Activated naive CD4-positive, alpha-beta T cell treated with anti-CD3 and anti-CD28 coated beads for 36 hours (primary cell): Measurements from ENCODE around the gene MRPL54. TPM values are rescaled to one million over a fixed set of nuclear protein-coding genes. Genes with fewer than 3 reads are reported as not detected.

ENCODE experiments used
- CTCF ChIA-PET: fragments of 350-600 bp; sonication (Branson Sonifier 250); formaldehyde crosslinking; loops from one replicate; lab custom pipeline; 2021; ENCODE audit warnings: antibody characterized with exemption; lab: Charles Lee
- DNase-seq: peaks from one replicate; pipeline ENCODE4 v3.0.0-alpha.2; 2020
- H3K27ac Mint-ChIP-seq: one replicate; pipeline ENCODE4 v1.8.0; 2021; ENCODE audit warnings: mild to moderate bottlenecking, mixed read lengths
- H3K27me3 Mint-ChIP-seq: one replicate; pipeline ENCODE4 v1.8.0; 2021; ENCODE audit warnings: low read depth, mixed read lengths
- H3K36me3 Mint-ChIP-seq: one replicate; pipeline ENCODE4 v1.8.0; 2021; ENCODE audit warnings: low read depth, mixed read lengths
- H3K4me1 Mint-ChIP-seq: one replicate; pipeline ENCODE4 v1.8.0; 2021; ENCODE audit warnings: low read depth, mixed read lengths
- H3K4me3 Mint-ChIP-seq: one replicate; pipeline ENCODE4 v1.8.0; 2021; ENCODE audit warnings: mild to moderate bottlenecking, moderate library complexity, mixed read lengths
- H3K9me3 Mint-ChIP-seq: one replicate; pipeline ENCODE4 v1.8.0; 2021; ENCODE audit warnings: mixed read lengths
- intact Hi-C: fragments of 100-400 bp; cut with micrococcal nuclease; formaldehyde crosslinking; loops from one replicate; pipeline ENCODE4 v1.15.1; 2023
- total RNA-seq, 2 experiments: library from RNA; stranded (reverse); gene quantifications; one replicate each; pipeline ENCODE4 v1.2.3, GENCODE V29; 2021

Gene MRPL54
- total RNA-seq, 2 experiments from 2014 or later = 71.4 to 77.0 TPM

- intact Hi-C loops = no loop called here
- no peaks in the 10 kb centered on the region for H3K9me3 Mint-ChIP-seq
- no peak overlapping the region for H3K27ac Mint-ChIP-seq
- H3K4me1 Mint-ChIP-seq = peaks cover 7% of the 10 kb centered on the region
- peaks cover 6% of the 10 kb centered on the region for H3K27me3 Mint-ChIP-seq
- DNase-seq = no peak
- H3K4me3 Mint-ChIP-seq = no peak overlapping the region
- H3K36me3 Mint-ChIP-seq = no peaks in the 10 kb centered on the region
- CTCF ChIA-PET = interaction anchor here (0.7 kb wide), 1 partner anchor 284 kb away, joined by 3 read pairs; no protein-coding TSS in a partner anchor
Measured at GRCh38 chr19:3725640-3726310, 36.7 kb upstream of the MRPL54 start.

DNA sequence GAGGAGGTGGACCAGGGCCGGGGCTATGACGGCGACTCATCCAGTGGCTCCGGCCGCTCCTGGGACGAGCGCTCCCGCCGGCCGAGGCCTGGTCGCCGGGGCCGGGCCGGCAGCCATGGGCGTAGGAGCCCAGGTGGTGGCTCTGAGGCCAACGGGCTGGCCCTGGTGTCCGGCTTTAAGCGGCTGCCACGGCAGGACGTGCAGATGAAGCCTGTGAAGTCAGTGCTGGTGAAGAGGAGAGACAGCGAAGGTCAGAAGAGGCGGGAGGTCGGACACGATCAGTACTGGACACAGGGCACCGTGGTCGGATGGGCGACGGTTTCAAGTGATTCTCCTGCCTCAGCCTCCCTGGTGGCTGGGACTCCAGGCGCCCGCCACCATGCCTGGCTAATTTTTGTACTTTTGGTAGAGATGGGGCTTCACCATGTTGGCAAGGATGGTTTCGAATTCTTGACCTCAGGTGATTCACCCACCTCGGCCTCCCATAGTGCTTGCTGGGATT is 32.0 kb upstream of the MRPL54 start:
- no peak for DNase-seq
- Mint-ChIP-seq H3K36me3 (no peaks in the 10 kb centered on the region), H3K27me3 (no peaks in the 10 kb centered on the region), H3K9me3 (no peaks in the 10 kb centered on the region), H3K4me1 (no peaks in the 10 kb centered on the region), H3K4me3 (no peak overlapping the region), H3K27ac (no peak overlapping the region)
- intact Hi-C loops = no loop called here
- CTCF ChIA-PET = no interaction called here

GRCh38 chr19:3732108-3732507 is 30.4 kb upstream of the MRPL54 start:
- H3K4me1 Mint-ChIP-seq = no peaks in the 10 kb centered on the region
- CTCF ChIA-PET = interaction anchor here (0.7 kb wide), 1 partner anchor 11 kb away, joined by 4 read pairs; no protein-coding TSS in a partner anchor
- intact Hi-C loops = no loop called here
- no peak for DNase-seq
- H3K9me3 Mint-ChIP-seq = no peaks in the 10 kb centered on the region
- no peak overlapping the region for H3K4me3 Mint-ChIP-seq
- no peak overlapping the region for H3K27ac Mint-ChIP-seq
- no peaks in the 10 kb centered on the region for H3K27me3 Mint-ChIP-seq
- no peaks in the 10 kb centered on the region for H3K36me3 Mint-ChIP-seq

- H3K9me3 Mint-ChIP-seq = no peaks in the 10 kb centered on the region
- H3K4me3 Mint-ChIP-seq = no peak overlapping the region
- H3K4me1 Mint-ChIP-seq = peaks cover 3% of the 10 kb centered on the region
- DNase-seq = no peak
- CTCF ChIA-PET = no interaction called here
- no peaks in the 10 kb centered on the region for H3K27me3 Mint-ChIP-seq
- no peak overlapping the region for H3K27ac Mint-ChIP-seq
- intact Hi-C loops = no loop called here
- no peaks in the 10 kb centered on the region for H3K36me3 Mint-ChIP-seq
Measured at GRCh38 chr19:3733549-3734309, 28.8 kb upstream of the MRPL54 start.

GRCh38 chr19:3734310-3734600 is 28.2 kb upstream of the MRPL54 start:
- DNase-seq = no peak
- Mint-ChIP-seq H3K4me3 (no peak overlapping the region), H3K36me3 (no peaks in the 10 kb centered on the region), H3K27me3 (no peaks in the 10 kb centered on the region), H3K27ac (no peak overlapping the region), H3K9me3 (no peaks in the 10 kb centered on the region), H3K4me1 (peaks cover 8% of the 10 kb centered on the region)
- CTCF ChIA-PET = no interaction called here
- intact Hi-C loops = no loop called here

- CTCF ChIA-PET = no interaction called here
- intact Hi-C loops = no loop called here
Measured at GRCh38 chr19:3736106-3736724, 26.3 kb upstream of the MRPL54 start.

GRCh38 chr19:3737487-3738205 is 24.8 kb upstream of the MRPL54 start:
- CTCF ChIA-PET = interaction anchor here (0.6 to 0.7 kb wide), 2 partner anchors 26 to 59 kb away, joined by 3 to 4 read pairs; no protein-coding TSS in a partner anchor
- Mint-ChIP-seq H3K27me3 (no peaks in the 10 kb centered on the region), H3K9me3 (no peaks in the 10 kb centered on the region), H3K4me1 (peaks cover 13% of the 10 kb centered on the region), H3K27ac (no peak overlapping the region), H3K36me3 (no peaks in the 10 kb centered on the region), H3K4me3 (no peak overlapping the region)
- no peak for DNase-seq
- intact Hi-C loops = no loop called here

More at GRCh38 chr19:3736106-3736724, 26.3 kb upstream of the MRPL54 start:
- Mint-ChIP-seq H3K4me1 (peaks cover 13% of the 10 kb centered on the region), H3K36me3 (no peaks in the 10 kb centered on the region), H3K9me3 (no peaks in the 10 kb centered on the region), H3K27me3 (no peaks in the 10 kb centered on the region), H3K27ac (no peak overlapping the region), H3K4me3 (no peak overlapping the region)
- no peak for DNase-seq

- Mint-ChIP-seq H3K4me3 (no peak overlapping the region), H3K27ac (no peak overlapping the region), H3K4me1 (peaks cover 13% of the 10 kb centered on the region), H3K36me3 (no peaks in the 10 kb centered on the region), H3K27me3 (no peaks in the 10 kb centered on the region), H3K9me3 (no peaks in the 10 kb centered on the region)
- intact Hi-C loops = no loop called here
- DNase-seq = no peak
- CTCF ChIA-PET = interaction anchor here (0.7 kb wide), 1 partner anchor 58 kb away, joined by 3 read pairs; no protein-coding TSS in a partner anchor
Measured at GRCh38 chr19:3738477-3739220, 23.8 kb upstream of the MRPL54 start.

DNA sequence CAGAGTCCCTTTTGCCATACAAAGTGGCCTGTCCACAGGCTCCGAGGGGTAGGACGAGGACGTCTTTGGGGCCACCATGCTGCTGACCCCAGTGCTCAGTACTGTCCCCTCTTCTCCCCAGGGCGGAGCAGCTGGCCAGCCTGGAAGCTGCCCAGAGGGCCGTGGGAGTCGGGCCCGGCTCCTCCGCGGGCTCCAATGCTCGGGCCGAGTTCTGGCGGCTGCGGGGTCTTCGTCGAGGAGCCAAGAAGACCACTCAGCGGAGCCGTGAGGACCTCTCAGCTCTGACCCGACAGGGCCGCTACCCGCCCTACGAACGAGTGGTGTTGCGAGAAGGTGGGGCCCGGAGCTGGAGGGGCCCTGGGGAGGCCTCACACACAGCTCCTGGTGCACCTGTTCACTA is 22.1 kb upstream of the MRPL54 start:
- intact Hi-C loops = no loop called here
- no peaks in the 10 kb centered on the region for H3K27me3 Mint-ChIP-seq
- no peaks in the 10 kb centered on the region for H3K9me3 Mint-ChIP-seq
- no peak for DNase-seq
- H3K27ac Mint-ChIP-seq = no peak overlapping the region
- peaks cover 13% of the 10 kb centered on the region for H3K4me1 Mint-ChIP-seq
- H3K4me3 Mint-ChIP-seq = no peak overlapping the region
- H3K36me3 Mint-ChIP-seq = no peaks in the 10 kb centered on the region
- CTCF ChIA-PET = no interaction called here

DNA sequence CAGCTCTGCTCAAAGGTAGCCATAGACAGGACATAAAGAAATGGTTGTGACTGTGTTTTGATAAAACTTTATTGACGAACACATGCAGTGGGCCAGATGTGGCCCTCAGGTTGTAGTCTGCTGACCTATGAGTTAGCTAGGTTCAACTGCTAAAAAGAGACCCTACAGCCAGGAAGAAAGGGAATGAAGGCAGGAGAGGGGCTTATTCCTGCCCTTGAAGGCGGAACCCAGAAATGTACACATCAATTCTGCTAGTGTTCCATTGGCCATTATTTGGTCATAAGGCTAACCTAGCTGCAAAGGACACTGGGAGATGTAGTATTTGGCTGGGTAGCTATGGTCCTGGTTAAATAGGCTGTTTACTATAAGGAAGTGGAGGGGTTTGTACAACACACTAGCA is 19.0 kb upstream of the MRPL54 start:
- Mint-ChIP-seq H3K27ac (no peak overlapping the region), H3K4me1 (peaks cover 12% of the 10 kb centered on the region), H3K27me3 (no peaks in the 10 kb centered on the region), H3K9me3 (no peaks in the 10 kb centered on the region), H3K36me3 (no peaks in the 10 kb centered on the region), H3K4me3 (no peak overlapping the region)
- CTCF ChIA-PET = interaction anchor here (0.6 kb wide), 1 partner anchor 244 kb away, joined by 4 read pairs; no protein-coding TSS in a partner anchor
- intact Hi-C loops = no loop called here
- no peak for DNase-seq

- no peaks in the 10 kb centered on the region for H3K4me1 Mint-ChIP-seq
- no peak overlapping the region for H3K27ac Mint-ChIP-seq
- intact Hi-C loops = no loop called here
- H3K27me3 Mint-ChIP-seq = no peaks in the 10 kb centered on the region
- CTCF ChIA-PET = no interaction called here
- H3K36me3 Mint-ChIP-seq = peaks cover 3% of the 10 kb centered on the region
- H3K4me3 Mint-ChIP-seq = no peak overlapping the region
- no peak for DNase-seq
- no peaks in the 10 kb centered on the region for H3K9me3 Mint-ChIP-seq
Measured at GRCh38 chr19:3745363-3746045, 17.0 kb upstream of the MRPL54 start.
